Esophagus muscularis mucosa (tissue), 4 donors: ENCODE measurements around the gene TLX1. TPM values are rescaled to one million over a fixed set of nuclear protein-coding genes. Genes with fewer than 3 reads are reported as not detected.

Source experiments
- DNase-seq: peaks from one replicate; pipeline ENCODE4 v3.0.0-alpha.2; 2017; ENCODE audit errors: extremely low spot score
- H3K27ac ChIP-seq, 4 donors: fragments of 200-600 bp; sonication (generic); replicated peaks in 1 of 4; 1 replicate in 3 of 4; 2 replicates in 1 of 4; pipeline ENCODE4 v1.5.1; 2016 to 2019; ENCODE audit warnings: mild to moderate bottlenecking in 1 of 4
- H3K27me3 ChIP-seq, 4 donors: fragments of 200-600 bp; sonication (generic); one replicate each; pipeline versions ENCODE4 v1.5.1 to v1.6.0; 2016 to 2019
- H3K36me3 ChIP-seq, 4 donors: fragments of 200-600 bp; sonication (generic); one replicate each; pipeline ENCODE4 v1.5.1; 2016 to 2019
- H3K4me1 ChIP-seq, 4 donors: fragments of 200-600 bp; sonication (generic); one replicate each; pipeline ENCODE4 v1.5.1; 2016 to 2019
- H3K4me3 ChIP-seq, 4 donors: fragments of 200-600 bp; sonication (generic); 1 replicate in 2 of 4; 2 replicates in 2 of 4; pipeline ENCODE4 v1.5.1; 2016 to 2019; ENCODE audit warnings: mild to moderate bottlenecking in 4 of 4, moderate library complexity in 1 of 4
- H3K9me3 ChIP-seq, 4 donors: fragments of 200-600 bp; sonication (generic); 1 replicate in 3 of 4; 2 replicates in 1 of 4; pipeline ENCODE4 v1.5.1; 2016 to 2019
- CTCF ChIP-seq, 3 experiments: fragments of 200-600 bp in 2 of 3; fragments of 450-650 bp in 1 of 3; sonication (generic) in 2 of 3; IDR thresholded peaks; one replicate each; pipeline ENCODE4 v1.5.1; 2017 to 2019; ENCODE audit warnings: antibody characterized with exemption in 3 of 3, mild to moderate bottlenecking in 2 of 3, moderate library complexity in 1 of 3
- EP300 ChIP-seq: sonication (generic); formaldehyde crosslinking; IDR thresholded peaks from one replicate; pipeline ENCODE4 v1.6.1; 2017; ENCODE audit warnings: antibody characterized with exemption
- POLR2A ChIP-seq: fragments of 450-650 bp; IDR thresholded peaks from one replicate; pipeline ENCODE4 v1.6.1; 2017; ENCODE audit warnings: antibody characterized with exemption, moderate library complexity, mild to moderate bottlenecking, low read depth
- POLR2AphosphoS5 ChIP-seq, 2 donors: sonication (generic); formaldehyde crosslinking; IDR thresholded peaks; one replicate each; pipeline ENCODE4 v1.6.1; 2017; ENCODE audit warnings: antibody characterized with exemption in 2 of 2
- WGBS: methylation state at CpG from one replicate; pipeline ENCODE4 v1.1.5; 2018; 5-methylcytosine and 5-hydroxymethylcytosine counted together
- intact Hi-C: fragments of 100-400 bp; cut with DNase I; formaldehyde crosslinking; loops from one replicate; pipeline ENCODE4 v1.15.1; 2023
- total RNA-seq, 4 donors: library from RNA; depleted of rRNA; stranded (reverse); fragments of >200 nt; gene quantifications; one replicate each; pipeline versions ENCODE4 v1.1.0 to v1.2.1, GENCODE V29; 2016

The TLX1 gene
- total RNA-seq, 4 donors from 2014 or later = not detected

DNA sequence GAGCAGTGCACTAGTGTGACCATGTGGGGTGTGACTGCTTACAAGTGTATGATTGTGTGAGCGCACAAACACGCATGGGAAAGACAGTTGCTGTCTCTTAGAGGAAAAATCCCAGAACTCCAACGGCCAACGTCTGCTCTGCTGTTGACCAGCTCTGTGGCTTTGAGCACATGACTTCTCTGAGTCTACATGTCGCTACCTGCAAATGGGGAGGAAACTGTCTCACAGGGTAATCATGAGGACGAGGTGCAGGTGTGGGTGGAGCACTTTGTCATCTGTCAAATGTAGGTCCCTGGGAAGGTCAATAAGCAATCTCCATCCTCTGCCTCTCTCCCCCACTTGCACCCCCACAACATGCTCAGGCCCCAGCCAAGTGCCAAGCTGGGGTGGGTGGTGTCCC lies 31.2 kb upstream of the TLX1 start:
- Histone ChIP-seq H3K9me3 (no peaks in the 10 kb centered on the region), H3K4me3 (no peak overlapping the region), H3K27me3 (peaks cover 0 to 79% (median 11%) of the 10 kb centered on the region in 4 donors), H3K36me3 (no peaks in the 10 kb centered on the region), H3K4me1 (no peaks in the 10 kb centered on the region), H3K27ac (no peak overlapping the region)
- WGBS = 71% methylated on average over 6 of the region's 6 CpGs
- TF ChIP-seq EP300 = no peak
- no peak for TF ChIP-seq POLR2AphosphoS5 (IDR thresholded peaks at IDR 0.05)
- TF ChIP-seq POLR2A = no peak
- no peak for TF ChIP-seq CTCF (IDR thresholded peaks at IDR 0.05)
- intact Hi-C loops = no loop called here
- no peak for DNase-seq

- 72% methylated on average over 4 of the region's 4 CpGs for WGBS
- Histone ChIP-seq H3K36me3 (no peaks in the 10 kb centered on the region), H3K27me3 (peaks cover 0 to 79% (median 8%) of the 10 kb centered on the region in 4 donors), H3K4me1 (no peaks in the 10 kb centered on the region), H3K4me3 (no peak overlapping the region), H3K27ac (no peak overlapping the region), H3K9me3 (no peaks in the 10 kb centered on the region)
- TF ChIP-seq POLR2A = no peak
- TF ChIP-seq EP300 = no peak
- TF ChIP-seq POLR2AphosphoS5 (IDR thresholded peaks at IDR 0.05) = no peak
- DNase-seq = no peak
- intact Hi-C loops = no loop called here
Observed at GRCh38 chr10:101101372-101101881, 29.7 kb upstream of the TLX1 start.

DNA sequence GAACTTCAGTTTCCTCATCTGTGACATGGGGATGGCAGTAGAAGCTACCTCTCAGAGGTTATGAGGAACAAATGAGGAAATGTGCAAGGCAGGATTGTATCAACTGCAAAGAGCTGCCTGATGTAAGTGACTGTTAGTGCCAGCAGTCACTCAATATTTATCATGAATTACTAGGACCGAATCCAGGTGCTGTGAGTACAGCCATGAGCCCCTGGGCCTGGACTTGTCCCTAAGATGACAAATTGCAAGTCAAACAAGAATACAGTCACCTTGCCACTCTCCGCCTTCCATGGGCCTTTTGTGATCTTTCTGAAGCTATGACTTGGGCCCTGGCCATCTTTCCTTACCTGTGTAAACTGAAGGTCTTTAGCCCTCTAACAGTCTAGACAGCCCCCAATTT lies 27.7 kb upstream of the TLX1 start:
- DNase-seq = no peak
- no peak overlapping the region for H3K27ac ChIP-seq
- WGBS = 90% methylated on average over 2 of the region's 2 CpGs
- H3K36me3 ChIP-seq = no peaks in the 10 kb centered on the region
- peaks cover 0 to 79% (median 4%) of the 10 kb centered on the region in 4 donors for H3K27me3 ChIP-seq
- H3K9me3 ChIP-seq = no peaks in the 10 kb centered on the region
- TF ChIP-seq POLR2A (no peak), POLR2AphosphoS5 (IDR thresholded peaks at IDR 0.05) (no peak), EP300 (no peak), CTCF (IDR thresholded peaks at IDR 0.05) (no peak)
- no peak overlapping the region for H3K4me3 ChIP-seq
- intact Hi-C loops = no loop called here
- H3K4me1 ChIP-seq = no peaks in the 10 kb centered on the region

GRCh38 chr10:101106351-101106750 lies 24.7 kb upstream of the TLX1 start:
- WGBS = 73% methylated on average over 6 of the region's 6 CpGs

GRCh38 chr10:101107771-101108170 lies 23.3 kb upstream of the TLX1 start:
- DNase-seq = no peak
- no peaks in the 10 kb centered on the region for H3K36me3 ChIP-seq
- H3K27ac ChIP-seq = no peak overlapping the region
- no peaks in the 10 kb centered on the region for H3K4me1 ChIP-seq
- 100% methylated on average over 4 of the region's 5 CpGs for WGBS
- H3K27me3 ChIP-seq = peaks cover 0 to 69% (median 0%) of the 10 kb centered on the region in 4 donors
- TF ChIP-seq POLR2AphosphoS5 (IDR thresholded peaks at IDR 0.05) (no peak), CTCF (IDR thresholded peaks at IDR 0.05) (no peak), POLR2A (no peak), EP300 (no peak)
- intact Hi-C loops = no loop called here
- no peaks in the 10 kb centered on the region for H3K9me3 ChIP-seq
- no peak overlapping the region for H3K4me3 ChIP-seq

More at GRCh38 chr10:101106351-101106750, 24.7 kb upstream of the TLX1 start:
- Histone ChIP-seq H3K36me3 (no peaks in the 10 kb centered on the region), H3K4me3 (no peak overlapping the region), H3K9me3 (no peaks in the 10 kb centered on the region), H3K27ac (no peak overlapping the region), H3K27me3 (peaks cover 0 to 67% (median 0%) of the 10 kb centered on the region in 4 donors), H3K4me1 (no peaks in the 10 kb centered on the region)
- DNase-seq = no peak
- intact Hi-C loops = no loop called here
- no peak for TF ChIP-seq EP300
- no peak for TF ChIP-seq CTCF (IDR thresholded peaks at IDR 0.05)
- no peak for TF ChIP-seq POLR2A
- TF ChIP-seq POLR2AphosphoS5 (IDR thresholded peaks at IDR 0.05) = no peak
